ENCODE data around the gene ZNF57. TPM values are rescaled to one million over a fixed set of nuclear protein-coding genes. Genes with fewer than 3 reads are reported as not detected.

The ZNF57 gene
- total and polyA plus RNA-seq, 9 of the 15 experiments (the other 6 are each of a cell fraction or from before 2014, with no cell fraction given) = 3.9 to 13.5 (median 7.8) TPM

- TF ChIP-seq PBX2 (CRISPR knock-in tag; IDR thresholded peaks at IDR 0.05; ENCODE audit: low read depth) (peak; percentile 78), PBX2 (tag; conservative IDR thresholded peaks at IDR 0.05; ENCODE audit: low read depth) (peak; percentile 96), IRF2 (CRISPR knock-in tag; IDR thresholded peaks at IDR 0.05) (no peak), ARID1B (IDR thresholded peaks at IDR 0.05) (peak; percentile 36; the same call in 1 of the 2 replicates), ZNF699 (CRISPR knock-in tag; IDR thresholded peaks at IDR 0.05; ENCODE audit: insufficient replicate concordance) (no peak), NFE2 (IDR thresholded peaks at IDR 0.05; ENCODE audit: low read depth) (no peak), NR3C1 (CRISPR knock-in tag; IDR thresholded peaks at IDR 0.05) (no peak), HDAC8 (tag; IDR thresholded peaks at IDR 0.05) (peak; percentile 88), JUNB (CRISPR knock-in tag; conservative IDR thresholded peaks at IDR 0.05) (peak; percentile 62; the same call in 1 of the 2 replicates), NR0B1 (IDR thresholded peaks at IDR 0.05; ENCODE audit: partially characterized antibody) (no peak), KLF16 (IDR thresholded peaks at IDR 0.05) (no peak), ATF6 (CRISPR knock-in tag; IDR thresholded peaks at IDR 0.05) (0 out of 2 replicates have a peak, but pooled peaks have one; percentile 62), HSF4 (CRISPR knock-in tag; IDR thresholded peaks at IDR 0.05; ENCODE audit: borderline replicate concordance) (no peak), E2F8 (IDR thresholded peaks at IDR 0.05; ENCODE audit: low read depth, partially characterized antibody) (peak; percentile 73), SRSF3 (IDR thresholded peaks at IDR 0.05; ENCODE audit: insufficient read depth, low read length) (no peak), ZFP91 (CRISPR knock-in tag; IDR thresholded peaks at IDR 0.05) (0 out of 2 replicates have a peak, but pooled peaks have one; percentile 41), DACH1 (IDR thresholded peaks at IDR 0.05; ENCODE audit: partially characterized antibody) (no peak)
These were observed 44.2 kb downstream of the ZNF57 start, which contains the start of gene ZNF77 (continued) for GRCh38 chr19:2944775-2945574.

Data from K562 (cell line).